ENCODE data around the gene LMLN.
"Not testable (repeated sequence)": the region's sequence is repeated elsewhere in the genome, so short reads cannot be mapped to it uniquely, and the experiment has no call there.

LMLN gene, protein sequence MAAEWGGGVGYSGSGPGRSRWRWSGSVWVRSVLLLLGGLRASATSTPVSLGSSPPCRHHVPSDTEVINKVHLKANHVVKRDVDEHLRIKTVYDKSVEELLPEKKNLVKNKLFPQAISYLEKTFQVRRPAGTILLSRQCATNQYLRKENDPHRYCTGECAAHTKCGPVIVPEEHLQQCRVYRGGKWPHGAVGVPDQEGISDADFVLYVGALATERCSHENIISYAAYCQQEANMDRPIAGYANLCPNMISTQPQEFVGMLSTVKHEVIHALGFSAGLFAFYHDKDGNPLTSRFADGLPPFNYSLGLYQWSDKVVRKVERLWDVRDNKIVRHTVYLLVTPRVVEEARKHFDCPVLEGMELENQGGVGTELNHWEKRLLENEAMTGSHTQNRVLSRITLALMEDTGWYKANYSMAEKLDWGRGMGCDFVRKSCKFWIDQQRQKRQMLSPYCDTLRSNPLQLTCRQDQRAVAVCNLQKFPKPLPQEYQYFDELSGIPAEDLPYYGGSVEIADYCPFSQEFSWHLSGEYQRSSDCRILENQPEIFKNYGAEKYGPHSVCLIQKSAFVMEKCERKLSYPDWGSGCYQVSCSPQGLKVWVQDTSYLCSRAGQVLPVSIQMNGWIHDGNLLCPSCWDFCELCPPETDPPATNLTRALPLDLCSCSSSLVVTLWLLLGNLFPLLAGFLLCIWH

DNA sequence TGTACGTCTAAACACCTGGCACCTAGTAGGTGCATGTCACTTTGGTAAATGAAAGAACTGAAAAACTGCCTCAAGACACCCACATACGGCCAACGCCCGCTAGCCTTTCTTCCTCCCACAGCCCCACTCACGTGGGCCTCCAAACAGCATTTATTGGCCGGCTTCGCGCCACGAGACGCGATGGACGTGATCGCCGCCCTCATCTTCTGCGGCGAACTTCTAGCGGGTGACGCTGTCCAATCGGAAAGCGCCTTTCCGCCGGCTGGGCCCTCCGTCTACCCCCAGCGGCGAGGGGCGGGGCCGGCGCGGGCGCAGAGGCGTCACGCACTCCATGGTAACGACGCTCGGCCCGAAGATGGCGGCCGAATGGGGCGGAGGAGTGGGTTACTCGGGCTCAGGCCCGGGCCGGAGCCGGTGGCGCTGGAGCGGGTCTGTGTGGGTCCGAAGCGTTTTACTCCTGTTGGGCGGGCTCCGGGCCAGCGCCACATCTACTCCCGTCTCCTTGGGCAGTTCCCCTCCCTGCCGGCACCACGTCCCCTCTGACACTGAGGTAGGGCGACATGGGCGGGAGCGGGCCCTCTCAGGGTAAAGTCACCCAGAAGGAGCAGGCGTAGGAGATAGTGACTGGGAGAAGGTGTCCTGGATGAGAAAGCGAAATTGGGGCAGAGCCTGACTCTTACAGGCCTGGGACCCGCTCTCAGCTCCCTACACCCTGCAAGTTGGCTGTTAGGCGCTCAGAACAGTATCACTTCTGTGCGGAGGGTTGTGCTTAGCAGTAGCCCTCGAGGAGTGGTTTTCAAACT is at the start of gene LMLN:
LMLN (plus strand) TSS at position 327 of the 803 bp plus-strand sequence; CDS start at position 356, 29 bp downstream.
- DNase-seq (ENCODE audit: low read depth), result peak; percentile 64

GRCh38 chr3:197912741-197913476 is 47.1 kb upstream of the LMLN start:
- DNase-seq (ENCODE audit: low read depth), result no peak

DNA sequence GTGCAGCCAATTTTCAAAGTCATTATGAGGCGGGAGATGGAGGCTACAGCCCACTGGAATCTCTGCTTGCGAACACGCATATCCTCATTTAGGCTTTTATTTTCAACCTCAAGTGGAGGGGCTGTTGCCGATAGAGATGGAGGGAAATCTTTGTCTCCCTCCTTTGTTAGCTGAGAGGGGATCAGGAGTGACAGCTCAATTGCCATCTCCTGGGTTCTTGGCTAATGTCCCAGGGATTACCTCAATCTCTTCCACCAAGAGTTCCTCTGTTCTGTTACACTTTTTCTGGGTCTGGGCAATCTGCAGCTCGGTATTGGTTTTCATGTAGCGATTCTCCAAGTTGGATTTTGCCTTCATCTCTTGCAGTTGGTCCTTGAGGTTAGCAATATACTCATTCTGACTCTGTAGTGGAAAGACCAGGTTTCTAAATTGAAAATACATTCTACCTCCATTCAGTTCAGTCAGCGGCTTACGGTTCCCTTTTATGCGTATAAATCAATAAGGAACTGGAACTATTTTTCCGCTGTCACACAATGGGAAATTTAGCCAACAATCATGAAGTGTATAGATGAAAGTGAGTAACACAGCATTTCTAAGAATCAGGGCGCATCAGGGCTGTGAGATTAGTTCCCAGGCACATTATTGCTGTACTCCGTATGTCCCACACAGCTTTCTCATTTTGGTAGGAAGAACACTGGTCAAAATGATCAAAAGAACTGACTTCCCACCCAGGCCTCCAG is 46.2 kb upstream of the LMLN start:
- no peak for DNase-seq (ENCODE audit: low read depth)

- not testable (repeated sequence) for DNase-seq (ENCODE audit: low read depth)
Measured at GRCh38 chr3:197921429-197922275, 38.4 kb upstream of the LMLN start.

- DNase-seq (ENCODE audit: low read depth), result no peak
Measured at GRCh38 chr3:197926418-197926817, 33.6 kb upstream of the LMLN start.

GRCh38 chr3:197927578-197927977 is 32.4 kb upstream of the LMLN start:
- not testable (repeated sequence) for DNase-seq (ENCODE audit: low read depth)

DNA sequence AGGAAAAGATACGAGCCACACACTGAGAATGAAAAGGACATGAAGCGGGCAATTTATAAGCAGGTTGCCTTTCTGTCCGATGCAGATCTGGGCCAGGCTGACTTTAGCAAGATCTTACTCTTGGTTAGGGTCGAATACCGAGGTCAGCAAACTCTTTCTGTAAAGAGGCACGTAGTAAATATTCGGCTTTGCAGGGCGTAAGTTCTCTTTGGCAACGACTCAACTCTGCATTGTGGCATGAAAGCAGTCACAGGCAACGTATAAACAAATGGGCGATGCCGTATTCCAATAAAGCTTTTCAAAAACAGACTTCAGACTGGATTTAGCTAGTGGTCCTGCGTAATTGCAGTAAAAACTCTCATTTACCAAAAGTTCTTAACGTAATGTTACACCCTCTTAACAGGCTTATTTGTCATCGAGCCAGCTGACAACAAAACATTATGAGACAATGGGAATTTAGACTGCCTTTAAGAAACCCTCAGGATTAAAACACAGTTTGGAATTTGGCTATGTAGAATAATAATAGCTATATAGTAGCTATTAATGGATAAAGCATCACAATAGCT is 23.1 kb upstream of the LMLN start:
- no peak for DNase-seq (ENCODE audit: low read depth)

DNA sequence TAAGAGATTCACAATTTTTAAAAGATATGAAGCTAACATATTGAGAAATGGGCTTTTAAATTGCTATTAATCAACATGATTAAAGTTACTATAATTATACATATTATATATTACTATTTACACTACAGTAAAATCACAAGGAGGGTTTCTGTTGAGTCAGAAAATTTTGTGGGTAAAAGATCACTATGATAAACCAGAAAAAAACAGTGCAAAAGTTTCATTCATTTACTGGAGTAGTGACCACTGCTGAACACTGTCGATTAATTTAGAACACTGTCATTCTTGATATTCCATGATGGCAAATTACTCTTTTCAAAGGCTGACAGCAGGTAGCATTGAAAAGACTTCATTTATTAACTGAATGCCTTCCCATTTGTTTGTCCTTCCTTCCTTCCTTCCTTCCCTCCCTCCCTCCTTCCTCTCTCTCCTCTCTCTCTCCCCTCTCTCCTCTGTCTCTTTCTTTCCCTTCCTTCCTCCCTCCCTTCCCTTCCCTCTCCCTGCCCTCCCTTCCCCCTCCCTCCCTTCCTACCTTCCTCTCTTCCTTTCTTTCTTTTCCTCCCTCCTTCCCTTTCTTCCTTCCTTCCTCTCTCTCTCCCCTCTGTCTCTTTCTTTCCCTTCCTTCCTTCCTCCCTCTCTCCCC is 19.2 kb upstream of the LMLN start:
- no peak for DNase-seq (ENCODE audit: low read depth)

- DNase-seq (ENCODE audit: low read depth), result no peak
Measured at GRCh38 chr3:197942956-197943556, 17.0 kb upstream of the LMLN start.

DNA sequence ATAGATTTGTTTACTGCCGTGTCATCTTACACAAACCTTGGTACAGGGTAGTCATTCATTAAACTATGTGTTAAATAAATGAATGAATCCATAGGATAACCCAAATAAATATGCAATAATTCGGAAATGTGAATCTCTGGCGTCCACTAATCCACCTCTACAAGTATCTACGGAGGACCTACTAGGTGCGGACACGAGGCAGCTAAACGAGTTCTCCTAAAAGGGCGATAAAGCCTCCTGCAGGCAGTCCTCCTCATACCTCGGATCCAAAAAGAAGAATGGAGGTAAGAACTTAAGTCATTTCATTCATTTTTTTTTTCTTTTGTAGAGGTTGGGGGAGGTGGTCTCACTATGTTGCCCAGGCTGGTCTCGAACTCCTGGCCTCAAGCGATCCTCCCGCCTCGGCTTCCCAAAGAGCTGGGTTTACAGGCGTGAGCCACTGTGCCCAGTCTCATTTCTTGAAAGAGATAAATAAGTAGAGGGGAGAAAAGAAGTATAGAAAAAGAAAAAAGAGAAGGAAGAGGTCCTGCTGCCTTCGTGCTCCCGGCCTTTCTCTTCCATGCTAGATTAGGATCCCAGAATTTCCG is 10.7 kb upstream of the LMLN start:
- no peak for DNase-seq (ENCODE audit: low read depth)

- DNase-seq (ENCODE audit: low read depth), result peak; percentile 66
Measured at GRCh38 chr3:197949778-197950676, 10.0 kb upstream of the LMLN start, which contains the start of gene RPL35A. TSS of gene RPL35A (plus strand) at chr3:197950190. CDS start at chr3:197950968, 778 bp downstream.

DNA sequence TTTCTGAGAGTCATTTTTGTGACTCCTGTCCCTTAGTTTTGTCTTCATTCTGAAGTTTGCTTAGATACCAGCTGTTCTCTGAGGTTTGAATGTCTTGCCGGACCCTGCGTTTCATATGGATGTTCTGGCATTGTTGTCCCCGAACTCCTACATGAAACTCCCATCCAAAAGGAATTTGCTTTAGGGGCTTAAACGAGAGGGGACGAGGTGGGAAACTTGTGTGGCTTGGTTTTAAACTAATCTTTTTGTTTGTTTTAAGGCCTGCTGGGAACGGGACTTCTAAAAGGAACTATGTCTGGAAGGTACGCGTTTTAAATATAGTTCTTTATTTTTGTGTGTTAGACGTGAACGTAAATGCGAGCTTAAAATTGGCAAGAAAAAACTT is 9.3 kb upstream of the LMLN start:
- DNase-seq (ENCODE audit: low read depth), result no peak

GRCh38 chr3:197951392-197951990 is 8.5 kb upstream of the LMLN start:
- DNase-seq (ENCODE audit: low read depth), result no peak

GRCh38 chr3:197952440-197952839 is 7.6 kb upstream of the LMLN start:
- DNase-seq (ENCODE audit: low read depth), result no peak

DNA sequence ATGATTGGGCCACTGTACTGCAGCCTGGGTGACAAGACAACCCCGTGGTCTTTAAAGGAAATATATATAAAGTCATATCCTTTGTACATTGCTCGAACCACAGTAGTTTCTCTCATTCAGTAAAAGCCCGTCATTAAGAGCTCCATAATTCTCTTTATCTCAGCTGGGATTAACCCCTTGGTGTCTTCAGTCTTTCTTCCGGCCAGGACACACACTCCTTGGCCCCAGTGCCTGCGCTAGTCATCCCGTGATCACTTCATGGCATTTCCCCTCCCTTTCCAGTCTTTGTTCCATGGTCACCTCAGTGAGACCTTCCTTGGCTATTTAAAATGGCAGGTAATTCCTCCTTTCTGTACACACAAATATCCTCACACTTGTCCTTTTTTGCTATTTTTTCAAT is 6.7 kb upstream of the LMLN start:
- no peak for DNase-seq (ENCODE audit: low read depth)

DNA sequence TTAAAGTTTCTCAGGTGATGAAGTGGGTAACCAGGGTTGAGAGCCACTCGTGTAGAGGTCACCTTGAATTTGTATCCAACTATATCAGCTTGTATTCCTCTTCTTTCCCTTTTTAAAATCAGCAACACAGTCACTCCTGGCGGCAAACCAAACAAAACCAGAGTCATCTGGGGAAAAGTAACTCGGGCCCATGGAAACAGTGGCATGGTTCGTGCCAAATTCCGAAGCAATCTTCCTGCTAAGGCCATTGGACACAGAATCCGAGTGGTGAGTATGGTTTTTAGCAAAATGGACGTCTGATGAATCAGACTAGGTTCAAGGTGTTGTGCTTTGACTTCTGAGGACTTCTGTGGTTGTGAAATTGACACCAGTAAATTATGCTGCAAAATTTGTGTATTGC is 6.1 kb upstream of the LMLN start:
- DNase-seq (ENCODE audit: low read depth), result no peak

GRCh38 chr3:197955892-197956477 is 4.0 kb upstream of the LMLN start:
- no peak for DNase-seq (ENCODE audit: low read depth)
